ENCODE data around the gene TNFRSF25. TPM values are rescaled to one million over a fixed set of nuclear protein-coding genes. Genes with fewer than 3 reads are reported as not detected.
"Not testable (repeated sequence)": the region's sequence is repeated elsewhere in the genome, so short reads cannot be mapped to it uniquely, and the experiment has no call there.

TNFRSF25 gene
- total and polyA plus RNA-seq, 2 experiments from 2014 or later, result 13.6 to 25.3 TPM

DNA sequence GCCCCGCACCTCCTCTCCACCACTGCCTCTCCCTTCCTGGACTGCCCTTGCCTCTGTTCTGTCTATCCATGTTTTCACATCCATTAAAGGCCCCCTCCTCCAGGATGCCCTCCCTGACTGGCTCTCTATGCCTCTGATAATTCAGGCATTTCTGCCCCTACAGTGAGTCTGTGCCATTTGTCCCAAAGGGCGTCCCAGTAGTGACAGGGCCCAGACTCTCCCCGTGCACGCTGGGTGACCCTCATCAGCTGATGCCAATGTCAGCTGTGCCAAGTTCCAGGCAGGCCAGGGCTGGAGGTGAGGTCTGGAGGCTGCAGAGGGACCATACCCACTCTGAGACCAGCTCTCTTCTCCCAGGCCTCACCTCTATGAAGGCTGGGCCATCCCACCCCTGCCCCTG is 28.7 kb upstream of the TNFRSF25 start (continued):
- TF ChIP-seq, protein P1, sequence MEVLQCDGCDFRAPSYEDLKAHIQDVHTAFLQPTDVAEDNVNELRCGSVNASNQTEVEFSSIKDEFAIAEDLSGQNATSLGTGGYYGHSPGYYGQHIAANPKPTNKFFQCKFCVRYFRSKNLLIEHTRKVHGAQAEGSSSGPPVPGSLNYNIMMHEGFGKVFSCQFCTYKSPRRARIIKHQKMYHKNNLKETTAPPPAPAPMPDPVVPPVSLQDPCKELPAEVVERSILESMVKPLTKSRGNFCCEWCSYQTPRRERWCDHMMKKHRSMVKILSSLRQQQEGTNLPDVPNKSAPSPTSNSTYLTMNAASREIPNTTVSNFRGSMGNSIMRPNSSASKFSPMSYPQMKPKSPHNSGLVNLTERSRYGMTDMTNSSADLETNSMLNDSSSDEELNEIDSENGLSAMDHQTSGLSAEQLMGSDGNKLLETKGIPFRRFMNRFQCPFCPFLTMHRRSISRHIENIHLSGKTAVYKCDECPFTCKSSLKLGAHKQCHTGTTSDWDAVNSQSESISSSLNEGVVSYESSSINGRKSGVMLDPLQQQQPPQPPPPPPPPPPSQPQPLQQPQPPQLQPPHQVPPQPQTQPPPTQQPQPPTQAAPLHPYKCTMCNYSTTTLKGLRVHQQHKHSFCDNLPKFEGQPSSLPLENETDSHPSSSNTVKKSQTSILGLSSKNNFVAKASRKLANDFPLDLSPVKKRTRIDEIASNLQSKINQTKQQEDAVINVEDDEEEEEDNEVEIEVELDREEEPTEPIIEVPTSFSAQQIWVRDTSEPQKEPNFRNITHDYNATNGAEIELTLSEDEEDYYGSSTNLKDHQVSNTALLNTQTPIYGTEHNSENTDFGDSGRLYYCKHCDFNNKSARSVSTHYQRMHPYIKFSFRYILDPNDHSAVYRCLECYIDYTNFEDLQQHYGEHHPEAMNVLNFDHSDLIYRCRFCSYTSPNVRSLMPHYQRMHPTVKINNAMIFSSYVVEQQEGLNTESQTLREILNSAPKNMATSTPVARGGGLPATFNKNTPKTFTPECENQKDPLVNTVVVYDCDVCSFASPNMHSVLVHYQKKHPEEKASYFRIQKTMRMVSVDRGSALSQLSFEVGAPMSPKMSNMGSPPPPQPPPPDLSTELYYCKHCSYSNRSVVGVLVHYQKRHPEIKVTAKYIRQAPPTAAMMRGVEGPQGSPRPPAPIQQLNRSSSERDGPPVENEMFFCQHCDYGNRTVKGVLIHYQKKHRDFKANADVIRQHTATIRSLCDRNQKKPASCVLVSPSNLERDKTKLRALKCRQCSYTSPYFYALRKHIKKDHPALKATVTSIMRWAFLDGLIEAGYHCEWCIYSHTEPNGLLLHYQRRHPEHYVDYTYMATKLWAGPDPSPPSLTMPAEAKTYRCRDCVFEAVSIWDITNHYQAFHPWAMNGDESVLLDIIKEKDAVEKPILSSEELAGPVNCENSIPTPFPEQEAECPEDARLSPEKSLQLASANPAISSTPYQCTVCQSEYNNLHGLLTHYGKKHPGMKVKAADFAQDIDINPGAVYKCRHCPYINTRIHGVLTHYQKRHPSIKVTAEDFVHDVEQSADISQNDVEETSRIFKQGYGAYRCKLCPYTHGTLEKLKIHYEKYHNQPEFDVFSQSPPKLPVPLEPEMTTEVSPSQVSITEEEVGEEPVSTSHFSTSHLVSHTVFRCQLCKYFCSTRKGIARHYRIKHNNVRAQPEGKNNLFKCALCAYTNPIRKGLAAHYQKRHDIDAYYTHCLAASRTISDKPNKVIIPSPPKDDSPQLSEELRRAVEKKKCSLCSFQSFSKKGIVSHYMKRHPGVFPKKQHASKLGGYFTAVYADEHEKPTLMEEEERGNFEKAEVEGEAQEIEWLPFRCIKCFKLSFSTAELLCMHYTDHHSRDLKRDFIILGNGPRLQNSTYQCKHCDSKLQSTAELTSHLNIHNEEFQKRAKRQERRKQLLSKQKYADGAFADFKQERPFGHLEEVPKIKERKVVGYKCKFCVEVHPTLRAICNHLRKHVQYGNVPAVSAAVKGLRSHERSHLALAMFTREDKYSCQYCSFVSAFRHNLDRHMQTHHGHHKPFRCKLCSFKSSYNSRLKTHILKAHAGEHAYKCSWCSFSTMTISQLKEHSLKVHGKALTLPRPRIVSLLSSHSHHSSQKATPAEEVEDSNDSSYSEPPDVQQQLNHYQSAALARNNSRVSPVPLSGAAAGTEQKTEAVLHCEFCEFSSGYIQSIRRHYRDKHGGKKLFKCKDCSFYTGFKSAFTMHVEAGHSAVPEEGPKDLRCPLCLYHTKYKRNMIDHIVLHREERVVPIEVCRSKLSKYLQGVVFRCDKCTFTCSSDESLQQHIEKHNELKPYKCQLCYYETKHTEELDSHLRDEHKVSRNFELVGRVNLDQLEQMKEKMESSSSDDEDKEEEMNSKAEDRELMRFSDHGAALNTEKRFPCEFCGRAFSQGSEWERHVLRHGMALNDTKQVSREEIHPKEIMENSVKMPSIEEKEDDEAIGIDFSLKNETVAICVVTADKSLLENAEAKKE (CRISPR knock-in tag; IDR thresholded peaks at IDR 0.05), result no peak
- TF ChIP-seq EZH2phosphoT487 (IDR thresholded peaks at IDR 0.05; ENCODE audit: unreplicated experiment) (no peak), EZH2 (IDR thresholded peaks at IDR 0.05; ENCODE audit: low read depth, unreplicated experiment) (no peak)
- TF ChIP-seq, protein P2, sequence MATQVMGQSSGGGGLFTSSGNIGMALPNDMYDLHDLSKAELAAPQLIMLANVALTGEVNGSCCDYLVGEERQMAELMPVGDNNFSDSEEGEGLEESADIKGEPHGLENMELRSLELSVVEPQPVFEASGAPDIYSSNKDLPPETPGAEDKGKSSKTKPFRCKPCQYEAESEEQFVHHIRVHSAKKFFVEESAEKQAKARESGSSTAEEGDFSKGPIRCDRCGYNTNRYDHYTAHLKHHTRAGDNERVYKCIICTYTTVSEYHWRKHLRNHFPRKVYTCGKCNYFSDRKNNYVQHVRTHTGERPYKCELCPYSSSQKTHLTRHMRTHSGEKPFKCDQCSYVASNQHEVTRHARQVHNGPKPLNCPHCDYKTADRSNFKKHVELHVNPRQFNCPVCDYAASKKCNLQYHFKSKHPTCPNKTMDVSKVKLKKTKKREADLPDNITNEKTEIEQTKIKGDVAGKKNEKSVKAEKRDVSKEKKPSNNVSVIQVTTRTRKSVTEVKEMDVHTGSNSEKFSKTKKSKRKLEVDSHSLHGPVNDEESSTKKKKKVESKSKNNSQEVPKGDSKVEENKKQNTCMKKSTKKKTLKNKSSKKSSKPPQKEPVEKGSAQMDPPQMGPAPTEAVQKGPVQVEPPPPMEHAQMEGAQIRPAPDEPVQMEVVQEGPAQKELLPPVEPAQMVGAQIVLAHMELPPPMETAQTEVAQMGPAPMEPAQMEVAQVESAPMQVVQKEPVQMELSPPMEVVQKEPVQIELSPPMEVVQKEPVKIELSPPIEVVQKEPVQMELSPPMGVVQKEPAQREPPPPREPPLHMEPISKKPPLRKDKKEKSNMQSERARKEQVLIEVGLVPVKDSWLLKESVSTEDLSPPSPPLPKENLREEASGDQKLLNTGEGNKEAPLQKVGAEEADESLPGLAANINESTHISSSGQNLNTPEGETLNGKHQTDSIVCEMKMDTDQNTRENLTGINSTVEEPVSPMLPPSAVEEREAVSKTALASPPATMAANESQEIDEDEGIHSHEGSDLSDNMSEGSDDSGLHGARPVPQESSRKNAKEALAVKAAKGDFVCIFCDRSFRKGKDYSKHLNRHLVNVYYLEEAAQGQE (IDR thresholded peaks at IDR 0.05; ENCODE audit: unreplicated experiment), result no peak

DNA sequence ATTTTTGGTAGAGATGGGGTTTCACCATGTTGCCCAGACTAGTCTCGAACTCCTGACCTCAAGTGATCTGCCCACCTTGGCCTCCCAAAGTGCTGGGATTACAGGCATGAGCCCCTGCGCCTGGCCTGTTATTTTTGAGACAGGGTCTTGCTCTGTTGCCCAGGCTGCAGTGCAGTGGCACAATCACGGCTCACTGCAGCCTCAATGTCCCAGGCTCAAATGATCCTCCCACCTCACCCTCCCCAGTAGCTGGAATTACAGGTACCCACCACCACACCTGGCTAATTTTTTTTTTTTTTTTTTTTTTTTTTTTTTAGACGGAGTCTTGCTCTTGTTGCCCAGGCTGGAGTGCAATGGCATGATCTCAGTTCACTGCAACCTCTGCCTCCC is 27.9 kb upstream of the TNFRSF25 start:
- DNase-seq (ENCODE audit: low spot score); H3K4me3 ChIP-seq; H3K36me3 Mint-ChIP-seq (ENCODE audit: low read depth); ATAC-seq; H3K27ac ChIP-seq (ENCODE audit: low read depth); H3K9me2 ChIP-seq (ENCODE audit: insufficient read depth); H3K27ac Mint-ChIP-seq; H3K4me2 ChIP-seq; H2AFZ ChIP-seq; H3K4me3 Mint-ChIP-seq; H3K79me2 ChIP-seq (replicated peaks; ENCODE audit: insufficient read depth); H3K36me3 ChIP-seq (ENCODE audit: insufficient read depth); H4K20me1 ChIP-seq (replicated peaks; ENCODE audit: insufficient read depth); H3K9me3 Mint-ChIP-seq: not testable (repeated sequence)
- H3K27me3 Mint-ChIP-seq (ENCODE audit: insufficient read depth, low read depth, poor library complexity), result peaks cover 29% of the 10 kb centered on the region
- Histone ChIP-seq H3F3A (replicated peaks; ENCODE audit: low read depth) (peaks cover 17% of the 10 kb centered on the region), H3K27me3 (ENCODE audit: insufficient read depth) (peaks cover 26% of the 10 kb centered on the region), H3K4me1 (ENCODE audit: insufficient read depth) (peaks cover 33% of the 10 kb centered on the region)
- peaks cover 34% of the 10 kb centered on the region for H3K4me1 Mint-ChIP-seq

Measured in GM23338 (cell line).